GM18873 (cell line): Measurements from ENCODE around the gene BBLN.
A peak's percentile ranks its signal among the peaks of the same experiment; 100 is the strongest.
"Not testable (repeated sequence)": the region's sequence is repeated elsewhere in the genome, so short reads cannot be mapped to it uniquely, and the experiment has no call there.

Source experiments
- ATAC-seq: cut with Tn5 transposase; IDR thresholded peaks from one replicate; pipeline ENCODE4 v1.9.1; 2021; ENCODE audit warnings: mild to moderate bottlenecking, moderate library complexity, moderate number of reproducible peaks; ENCODE audit not compliant: unreplicated experiment, low FRiP score

The BBLN gene

GRCh38 chr9:128123451-128124080 is 36.5 kb upstream of the BBLN start:
- ATAC-seq, result no peak

- no peak for ATAC-seq
Observed at GRCh38 chr9:128124451-128124850, 35.6 kb upstream of the BBLN start.

- ATAC-seq, result no peak
Observed at GRCh38 chr9:128124873-128125579, 35.0 kb upstream of the BBLN start.

- ATAC-seq, result no peak
Observed at GRCh38 chr9:128125580-128126354, 34.3 kb upstream of the BBLN start.

- ATAC-seq, result peak; percentile 27
Observed at GRCh38 chr9:128127568-128127989, 32.5 kb upstream of the BBLN start, which contains the start of gene PTGES2. Gene PTGES2, minus strand, starts transcription at chr9:128127729. Its CDS starts 12 bp downstream, at chr9:128127717.

GRCh38 chr9:128127990-128128835 is 31.9 kb upstream of the BBLN start:
- ATAC-seq, result peak; percentile 56

- ATAC-seq, result no peak
Observed at GRCh38 chr9:128128836-128129590, 31.1 kb upstream of the BBLN start.

- ATAC-seq, result not testable (repeated sequence)
Observed at GRCh38 chr9:128129976-128130590, 30.0 kb upstream of the BBLN start.

GRCh38 chr9:128130651-128131050 is 29.4 kb upstream of the BBLN start:
- not testable (repeated sequence) for ATAC-seq

GRCh38 chr9:128131346-128131745 is 28.7 kb upstream of the BBLN start:
- not testable (repeated sequence) for ATAC-seq

GRCh38 chr9:128132139-128132538 is 27.9 kb upstream of the BBLN start:
- not testable (repeated sequence) for ATAC-seq

- not testable (repeated sequence) for ATAC-seq
Observed at GRCh38 chr9:128135561-128135960, 24.5 kb upstream of the BBLN start.

GRCh38 chr9:128136816-128137793 is 23.0 kb upstream of the BBLN start:
- no peak for ATAC-seq

GRCh38 chr9:128138001-128138400 is 22.1 kb upstream of the BBLN start:
- ATAC-seq, result no peak

GRCh38 chr9:128139621-128140020 is 20.4 kb upstream of the BBLN start:
- no peak for ATAC-seq

- ATAC-seq, result no peak
Observed at GRCh38 chr9:128141604-128142003, 18.5 kb upstream of the BBLN start.

GRCh38 chr9:128142061-128142460 is 18.0 kb upstream of the BBLN start:
- no peak for ATAC-seq

- ATAC-seq, result no peak
Observed at GRCh38 chr9:128142596-128142995, 17.5 kb upstream of the BBLN start.
